WTC11 (cell line): Measurements from ENCODE around the gene IGLL5.

Source experiments
- ATF1 ChIP-seq: sonication (generic); formaldehyde crosslinking; IDR thresholded peaks from 2 replicates; pipeline ENCODE4 v1.8.1; 2023; ENCODE audit warnings: mild to moderate bottlenecking, moderate library complexity, missing genetic modification reagents
- FOXK1 ChIP-seq: sonication (generic); formaldehyde crosslinking; IDR thresholded peaks from 2 replicates; pipeline ENCODE4 v1.8.0; 2022; ENCODE audit warnings: mild to moderate bottlenecking, moderate library complexity, missing genetic modification reagents
- JUN ChIP-seq: sonication (generic); formaldehyde crosslinking; IDR thresholded peaks from 2 replicates; pipeline ENCODE4 v1.8.0; 2023; ENCODE audit warnings: mild to moderate bottlenecking, missing genetic modification reagents
- NR2C2 ChIP-seq: sonication (generic); formaldehyde crosslinking; IDR thresholded peaks from 2 replicates; pipeline ENCODE4 v1.8.0; 2022; ENCODE audit warnings: mild to moderate bottlenecking, missing genetic modification reagents
- SMAD4 ChIP-seq: sonication (generic); formaldehyde crosslinking; IDR thresholded peaks from 2 replicates; pipeline ENCODE4 v1.8.0; 2022; ENCODE audit warnings: mild to moderate bottlenecking, missing genetic modification reagents
- TEAD4 ChIP-seq: sonication (generic); formaldehyde crosslinking; IDR thresholded peaks from 2 replicates; pipeline ENCODE4 v1.8.0; 2022; ENCODE audit warnings: mild to moderate bottlenecking, missing genetic modification reagents
- TF ChIP-seq, protein P1 (sequence below): fragments of 200-600 bp; IDR thresholded peaks from 2 replicates; pipeline ENCODE4 v1.8.0; 2022; ENCODE audit warnings: antibody characterized with exemption
- TF ChIP-seq, protein P2 (sequence below): sonication (generic); formaldehyde crosslinking; IDR thresholded peaks from 2 replicates; pipeline ENCODE4 v1.8.1; 2023; ENCODE audit warnings: mild to moderate bottlenecking, missing genetic modification reagents, moderate library complexity
- TF ChIP-seq, protein P3 (sequence below): sonication (generic); formaldehyde crosslinking; IDR thresholded peaks from 2 replicates; pipeline ENCODE4 v1.8.1; 2022; ENCODE audit warnings: mild to moderate bottlenecking, missing genetic modification reagents, moderate library complexity, borderline replicate concordance
- TF ChIP-seq, protein P4 (sequence below): sonication (generic); formaldehyde crosslinking; conservative IDR thresholded peaks from 2 replicates; pipeline ENCODE4 v1.8.1; 2022; ENCODE audit warnings: mild to moderate bottlenecking, missing genetic modification reagents
- TF ChIP-seq, protein P5 (sequence below): sonication (generic); formaldehyde crosslinking; IDR thresholded peaks from 2 replicates; pipeline ENCODE4 v1.8.1; 2022; ENCODE audit warnings: low read depth, missing genetic modification reagents, borderline replicate concordance

DNA sequence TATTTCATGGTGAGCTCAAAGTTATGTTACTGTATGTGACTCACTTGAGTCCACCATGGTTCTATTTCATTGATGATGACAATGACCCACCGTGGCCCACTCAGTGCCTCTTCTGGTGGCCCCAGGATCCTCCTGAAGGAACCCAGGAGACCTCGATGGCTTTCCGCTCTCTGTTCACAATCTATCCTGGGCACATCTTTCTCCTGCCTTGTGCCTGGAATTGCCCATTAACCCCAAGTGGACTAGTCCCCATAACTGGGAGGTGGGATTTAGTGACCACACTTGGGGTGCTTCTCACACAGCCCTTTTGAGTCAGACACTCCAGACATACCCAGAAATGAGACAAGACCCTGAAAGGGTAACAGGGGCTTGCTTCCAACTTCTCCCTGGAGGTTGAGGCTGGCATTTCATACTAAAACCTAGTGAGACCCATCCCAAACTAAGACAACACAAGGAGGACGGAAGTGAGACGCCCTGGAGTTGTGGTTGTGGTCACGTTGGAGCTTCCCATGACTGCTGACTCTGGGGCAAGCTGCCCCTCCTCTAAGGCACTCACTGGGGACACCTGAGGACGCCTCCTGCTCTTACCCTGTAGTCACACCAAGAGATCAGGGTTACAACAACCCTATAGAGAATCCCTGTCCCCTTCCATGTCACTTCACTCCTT, 22.1 kb downstream of the IGLL5 start:
- TF ChIP-seq NR2C2 (CRISPR knock-in tag): no peak
- TF ChIP-seq, protein P1, sequence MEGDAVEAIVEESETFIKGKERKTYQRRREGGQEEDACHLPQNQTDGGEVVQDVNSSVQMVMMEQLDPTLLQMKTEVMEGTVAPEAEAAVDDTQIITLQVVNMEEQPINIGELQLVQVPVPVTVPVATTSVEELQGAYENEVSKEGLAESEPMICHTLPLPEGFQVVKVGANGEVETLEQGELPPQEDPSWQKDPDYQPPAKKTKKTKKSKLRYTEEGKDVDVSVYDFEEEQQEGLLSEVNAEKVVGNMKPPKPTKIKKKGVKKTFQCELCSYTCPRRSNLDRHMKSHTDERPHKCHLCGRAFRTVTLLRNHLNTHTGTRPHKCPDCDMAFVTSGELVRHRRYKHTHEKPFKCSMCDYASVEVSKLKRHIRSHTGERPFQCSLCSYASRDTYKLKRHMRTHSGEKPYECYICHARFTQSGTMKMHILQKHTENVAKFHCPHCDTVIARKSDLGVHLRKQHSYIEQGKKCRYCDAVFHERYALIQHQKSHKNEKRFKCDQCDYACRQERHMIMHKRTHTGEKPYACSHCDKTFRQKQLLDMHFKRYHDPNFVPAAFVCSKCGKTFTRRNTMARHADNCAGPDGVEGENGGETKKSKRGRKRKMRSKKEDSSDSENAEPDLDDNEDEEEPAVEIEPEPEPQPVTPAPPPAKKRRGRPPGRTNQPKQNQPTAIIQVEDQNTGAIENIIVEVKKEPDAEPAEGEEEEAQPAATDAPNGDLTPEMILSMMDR: no peak
- no peak for TF ChIP-seq SMAD4 (CRISPR knock-in tag)
- no peak for TF ChIP-seq JUN
- TF ChIP-seq, protein P2, sequence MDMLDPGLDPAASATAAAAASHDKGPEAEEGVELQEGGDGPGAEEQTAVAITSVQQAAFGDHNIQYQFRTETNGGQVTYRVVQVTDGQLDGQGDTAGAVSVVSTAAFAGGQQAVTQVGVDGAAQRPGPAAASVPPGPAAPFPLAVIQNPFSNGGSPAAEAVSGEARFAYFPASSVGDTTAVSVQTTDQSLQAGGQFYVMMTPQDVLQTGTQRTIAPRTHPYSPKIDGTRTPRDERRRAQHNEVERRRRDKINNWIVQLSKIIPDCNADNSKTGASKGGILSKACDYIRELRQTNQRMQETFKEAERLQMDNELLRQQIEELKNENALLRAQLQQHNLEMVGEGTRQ: no peak
- TF ChIP-seq, protein P3, sequence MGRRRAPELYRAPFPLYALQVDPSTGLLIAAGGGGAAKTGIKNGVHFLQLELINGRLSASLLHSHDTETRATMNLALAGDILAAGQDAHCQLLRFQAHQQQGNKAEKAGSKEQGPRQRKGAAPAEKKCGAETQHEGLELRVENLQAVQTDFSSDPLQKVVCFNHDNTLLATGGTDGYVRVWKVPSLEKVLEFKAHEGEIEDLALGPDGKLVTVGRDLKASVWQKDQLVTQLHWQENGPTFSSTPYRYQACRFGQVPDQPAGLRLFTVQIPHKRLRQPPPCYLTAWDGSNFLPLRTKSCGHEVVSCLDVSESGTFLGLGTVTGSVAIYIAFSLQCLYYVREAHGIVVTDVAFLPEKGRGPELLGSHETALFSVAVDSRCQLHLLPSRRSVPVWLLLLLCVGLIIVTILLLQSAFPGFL (CRISPR knock-in tag): no peak
- no peak for TF ChIP-seq TEAD4 (CRISPR knock-in tag)
- TF ChIP-seq FOXK1 (CRISPR knock-in tag): no peak
- TF ChIP-seq ATF1 (CRISPR knock-in tag): no peak
- TF ChIP-seq, protein P4, sequence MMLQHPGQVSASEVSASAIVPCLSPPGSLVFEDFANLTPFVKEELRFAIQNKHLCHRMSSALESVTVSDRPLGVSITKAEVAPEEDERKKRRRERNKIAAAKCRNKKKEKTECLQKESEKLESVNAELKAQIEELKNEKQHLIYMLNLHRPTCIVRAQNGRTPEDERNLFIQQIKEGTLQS: no peak
- TF ChIP-seq, protein P5, sequence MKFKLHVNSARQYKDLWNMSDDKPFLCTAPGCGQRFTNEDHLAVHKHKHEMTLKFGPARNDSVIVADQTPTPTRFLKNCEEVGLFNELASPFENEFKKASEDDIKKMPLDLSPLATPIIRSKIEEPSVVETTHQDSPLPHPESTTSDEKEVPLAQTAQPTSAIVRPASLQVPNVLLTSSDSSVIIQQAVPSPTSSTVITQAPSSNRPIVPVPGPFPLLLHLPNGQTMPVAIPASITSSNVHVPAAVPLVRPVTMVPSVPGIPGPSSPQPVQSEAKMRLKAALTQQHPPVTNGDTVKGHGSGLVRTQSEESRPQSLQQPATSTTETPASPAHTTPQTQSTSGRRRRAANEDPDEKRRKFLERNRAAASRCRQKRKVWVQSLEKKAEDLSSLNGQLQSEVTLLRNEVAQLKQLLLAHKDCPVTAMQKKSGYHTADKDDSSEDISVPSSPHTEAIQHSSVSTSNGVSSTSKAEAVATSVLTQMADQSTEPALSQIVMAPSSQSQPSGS (CRISPR knock-in tag): no peak
